Germinal center (tissue), 1 donor: ENCODE data around the gene OIP5.
"Not testable (repeated sequence)": the region's sequence is repeated elsewhere in the genome, so short reads cannot be mapped to it uniquely, and the experiment has no call there.

ENCODE experiments used
- DNase-seq: peaks from one replicate; pipeline ENCODE4 v3.0.0; 2012; ENCODE audit warnings: mixed read lengths, low spot score

Gene OIP5

GRCh38 chr15:41301587-41301986 is 30.8 kb downstream of the OIP5 start:
- DNase-seq: no peak

- not testable (repeated sequence) for DNase-seq
Observed at GRCh38 chr15:41301139-41301538, 31.3 kb downstream of the OIP5 start.

- no peak for DNase-seq
Observed at GRCh38 chr15:41292521-41292920, 39.9 kb downstream of the OIP5 start.

- DNase-seq: peak; percentile 77
Observed at GRCh38 chr15:41291065-41291631, 41.2 kb downstream of the OIP5 start.

- no peak for DNase-seq
Observed at GRCh38 chr15:41289953-41290352, 42.4 kb downstream of the OIP5 start.

GRCh38 chr15:41288464-41288863 is 43.9 kb downstream of the OIP5 start:
- no peak for DNase-seq

GRCh38 chr15:41286665-41287333 is 45.6 kb downstream of the OIP5 start:
- DNase-seq: no peak

GRCh38 chr15:41285285-41285684 is 47.1 kb downstream of the OIP5 start:
- DNase-seq: no peak

GRCh38 chr15:41284427-41285177 is 47.8 kb downstream of the OIP5 start:
- DNase-seq: peak; percentile 15

GRCh38 chr15:41283653-41284426 is 48.6 kb downstream of the OIP5 start:
- peak; percentile 99 for DNase-seq

- peak; percentile 33 for DNase-seq
Observed at GRCh38 chr15:41282980-41283652, 49.3 kb downstream of the OIP5 start.

GRCh38 chr15:41282436-41282835 is 50.0 kb downstream of the OIP5 start:
- not testable (repeated sequence) for DNase-seq

- no peak for DNase-seq
Observed at GRCh38 chr15:41281236-41281635, 51.2 kb downstream of the OIP5 start.

- no peak for DNase-seq
Observed at GRCh38 chr15:41279535-41280283, 52.7 kb downstream of the OIP5 start.

GRCh38 chr15:41278319-41278718 is 54.1 kb downstream of the OIP5 start:
- DNase-seq: no peak

- DNase-seq: no peak
Observed at GRCh38 chr15:41276831-41277230, 55.6 kb downstream of the OIP5 start.

- no peak for DNase-seq
Observed at GRCh38 chr15:41269887-41270286, 62.5 kb downstream of the OIP5 start.

GRCh38 chr15:41263891-41264351 is 68.5 kb downstream of the OIP5 start:
- no peak for DNase-seq

GRCh38 chr15:41262571-41262970 is 69.8 kb downstream of the OIP5 start:
- no peak for DNase-seq

- not testable (repeated sequence) for DNase-seq
Observed at GRCh38 chr15:41260924-41261323, 71.5 kb downstream of the OIP5 start.
